Measurements from ENCODE around the gene CCDC85C. TPM values are rescaled to one million over a fixed set of nuclear protein-coding genes. Genes with fewer than 3 reads are reported as not detected.

The CCDC85C gene
- polyA plus RNA-seq, 1 experiment = 7.2 TPM

DNA sequence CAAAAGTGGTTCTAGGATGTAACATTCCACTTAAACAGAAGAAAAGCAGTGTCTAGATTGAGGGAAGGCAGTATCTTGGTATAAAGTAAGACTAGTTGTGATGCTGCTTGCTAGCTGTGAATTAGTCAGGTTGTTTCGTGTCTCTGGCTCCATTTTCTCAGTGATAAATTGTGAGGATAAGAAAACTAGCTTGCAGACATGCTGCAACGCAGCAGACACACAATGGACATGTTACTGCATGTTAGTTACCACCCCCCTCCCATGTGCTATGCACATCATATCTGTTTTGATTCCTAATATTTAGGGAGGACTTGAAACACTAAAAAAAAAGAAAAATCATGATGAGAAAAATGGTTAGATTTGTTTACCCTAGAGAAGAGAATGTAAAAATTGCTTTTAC lies 119.9 kb downstream of the CCDC85C start:
- no peaks in the 10 kb centered on the region; the same call in 1 of the 2 replicates for H3K9me3 ChIP-seq (ENCODE audit: control insufficient read depth, insufficient read depth, low read length)
- CTCF ChIA-PET = no interaction called here
- POLR2A ChIA-PET = no interaction called here
- no peaks in the 10 kb centered on the region for H3K27me3 ChIP-seq (ENCODE audit: control insufficient read depth, insufficient read depth, low read length)
- no peak for DNase-seq (ENCODE audit: low read depth, low spot score)
- TF ChIP-seq, protein P1, sequence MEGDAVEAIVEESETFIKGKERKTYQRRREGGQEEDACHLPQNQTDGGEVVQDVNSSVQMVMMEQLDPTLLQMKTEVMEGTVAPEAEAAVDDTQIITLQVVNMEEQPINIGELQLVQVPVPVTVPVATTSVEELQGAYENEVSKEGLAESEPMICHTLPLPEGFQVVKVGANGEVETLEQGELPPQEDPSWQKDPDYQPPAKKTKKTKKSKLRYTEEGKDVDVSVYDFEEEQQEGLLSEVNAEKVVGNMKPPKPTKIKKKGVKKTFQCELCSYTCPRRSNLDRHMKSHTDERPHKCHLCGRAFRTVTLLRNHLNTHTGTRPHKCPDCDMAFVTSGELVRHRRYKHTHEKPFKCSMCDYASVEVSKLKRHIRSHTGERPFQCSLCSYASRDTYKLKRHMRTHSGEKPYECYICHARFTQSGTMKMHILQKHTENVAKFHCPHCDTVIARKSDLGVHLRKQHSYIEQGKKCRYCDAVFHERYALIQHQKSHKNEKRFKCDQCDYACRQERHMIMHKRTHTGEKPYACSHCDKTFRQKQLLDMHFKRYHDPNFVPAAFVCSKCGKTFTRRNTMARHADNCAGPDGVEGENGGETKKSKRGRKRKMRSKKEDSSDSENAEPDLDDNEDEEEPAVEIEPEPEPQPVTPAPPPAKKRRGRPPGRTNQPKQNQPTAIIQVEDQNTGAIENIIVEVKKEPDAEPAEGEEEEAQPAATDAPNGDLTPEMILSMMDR (IDR thresholded peaks at IDR 0.05; ENCODE audit: low read depth, low read length) = no peak
- no peak overlapping the region for H3K4me3 ChIP-seq (ENCODE audit: low read depth, low read length)
- H3K27ac ChIP-seq (ENCODE audit: low read depth, low read length) = no peak overlapping the region

DNA sequence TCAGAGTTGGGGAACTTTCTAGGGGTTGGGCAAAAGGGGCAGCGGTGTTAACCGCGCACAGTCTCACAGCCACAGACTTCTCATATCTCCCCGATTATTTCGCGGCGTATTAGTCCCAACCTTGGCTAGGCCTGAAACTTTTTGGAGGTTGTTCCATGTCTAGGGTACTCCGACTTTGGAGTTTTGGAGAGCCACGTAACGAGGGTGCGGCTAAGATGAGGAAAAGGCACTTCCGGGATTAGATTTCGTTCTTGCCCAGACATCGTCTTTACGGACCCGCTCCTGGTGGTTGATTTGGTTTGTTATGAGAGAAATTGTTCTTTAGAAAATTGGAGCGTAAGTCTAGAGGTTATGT lies 122.3 kb downstream of the CCDC85C start:
- no peaks in the 10 kb centered on the region for H3K27me3 ChIP-seq (ENCODE audit: control insufficient read depth, insufficient read depth, low read length)
- no peak for DNase-seq (ENCODE audit: low read depth, low spot score)
- ChIA-PET CTCF (interaction anchor here (1.7 kb wide), 1 partner anchor 10 kb away, joined by 3 read pairs; no protein-coding TSS in a partner anchor), POLR2A (interaction anchor here (0.9 kb wide), 1 partner anchor 98 kb away, joined by 3 read pairs; no protein-coding TSS in a partner anchor)
- peak overlapping the region; percentile 96 for H3K4me3 ChIP-seq (ENCODE audit: low read depth, low read length)
- TF ChIP-seq, protein P1 (IDR thresholded peaks at IDR 0.05; ENCODE audit: low read depth, low read length) = 0 out of 2 replicates have a peak, but pooled peaks have one; percentile 7
- no peaks in the 10 kb centered on the region; the same call in 1 of the 2 replicates for H3K9me3 ChIP-seq (ENCODE audit: control insufficient read depth, insufficient read depth, low read length)
- peak overlapping the region; percentile 93 for H3K27ac ChIP-seq (ENCODE audit: low read depth, low read length)

DNA sequence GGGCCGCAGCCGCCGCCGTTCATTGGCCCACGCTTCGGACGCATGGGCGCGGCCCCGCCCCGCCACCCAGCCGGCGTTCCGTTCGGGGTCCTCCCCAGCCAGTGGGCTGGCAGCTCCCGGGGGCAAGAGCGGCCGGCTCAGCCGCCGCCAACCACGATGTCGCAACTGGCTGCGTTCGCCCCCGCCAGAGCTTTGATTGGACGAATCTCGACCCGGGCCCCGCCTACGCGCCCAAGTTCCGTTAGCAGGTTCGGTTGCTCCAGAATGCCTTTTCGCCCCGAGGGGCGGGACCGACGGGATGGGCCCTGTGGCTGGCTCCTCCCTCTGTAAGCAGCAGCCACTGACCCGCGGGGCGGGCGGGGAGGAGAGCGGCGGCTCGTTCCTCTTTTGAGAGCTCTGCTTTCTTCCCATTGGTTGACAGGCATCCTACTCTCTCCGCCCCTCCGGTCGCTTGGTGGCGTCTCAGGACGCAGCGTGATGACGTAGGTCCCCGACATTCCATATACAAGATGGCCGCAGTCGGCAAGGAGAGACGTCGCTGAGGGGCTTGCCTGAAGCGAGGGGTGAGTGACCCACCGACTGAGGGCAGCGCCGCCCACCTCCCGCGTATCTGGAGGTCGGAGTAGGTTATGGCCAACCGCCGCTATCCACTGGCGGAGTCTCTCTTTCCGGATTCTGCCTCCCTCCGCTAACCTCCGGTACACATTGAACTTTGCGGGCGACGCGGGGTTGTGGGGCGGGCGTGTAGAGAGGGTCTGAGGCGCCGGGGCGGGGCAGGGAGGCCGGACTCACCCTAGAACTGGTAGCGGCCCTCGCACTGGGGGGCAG lies 122.9 kb downstream of the CCDC85C start, which contains the start of gene CCNK:
Gene CCNK (plus strand): TSS at position 493 of the 828 bp plus-strand sequence. CDS start 11,269 bp downstream, outside the sequence.
- TF ChIP-seq, protein P1 (IDR thresholded peaks at IDR 0.05; ENCODE audit: low read depth, low read length) = no peak
- DNase-seq (ENCODE audit: low read depth, low spot score) = peak; percentile 99
- Histone ChIP-seq H3K27ac (ENCODE audit: low read depth, low read length) (peak within 1 kb of the TSS; percentile 93), H3K4me3 (ENCODE audit: low read depth, low read length) (peak within 1 kb of the TSS; percentile 96), H3K9me3 (ENCODE audit: control insufficient read depth, insufficient read depth, low read length) (no peaks in the 10 kb centered on the region; the same call in 1 of the 2 replicates), H3K27me3 (ENCODE audit: control insufficient read depth, insufficient read depth, low read length) (no peaks in the 10 kb centered on the region)
- CTCF ChIA-PET = interaction anchor here (1.0 to 1.7 kb wide), 2 partner anchors 10 to 88 kb away, joined by 3 to 6 read pairs; no protein-coding TSS in a partner anchor
- POLR2A ChIA-PET = interaction anchor here (0.7 to 1.1 kb wide), 9 partner anchors 9 to 203 kb away, joined by 3 to 5 read pairs (median 3); partner anchors contain the start of genes CCDC85C and CYP46A1

DNA sequence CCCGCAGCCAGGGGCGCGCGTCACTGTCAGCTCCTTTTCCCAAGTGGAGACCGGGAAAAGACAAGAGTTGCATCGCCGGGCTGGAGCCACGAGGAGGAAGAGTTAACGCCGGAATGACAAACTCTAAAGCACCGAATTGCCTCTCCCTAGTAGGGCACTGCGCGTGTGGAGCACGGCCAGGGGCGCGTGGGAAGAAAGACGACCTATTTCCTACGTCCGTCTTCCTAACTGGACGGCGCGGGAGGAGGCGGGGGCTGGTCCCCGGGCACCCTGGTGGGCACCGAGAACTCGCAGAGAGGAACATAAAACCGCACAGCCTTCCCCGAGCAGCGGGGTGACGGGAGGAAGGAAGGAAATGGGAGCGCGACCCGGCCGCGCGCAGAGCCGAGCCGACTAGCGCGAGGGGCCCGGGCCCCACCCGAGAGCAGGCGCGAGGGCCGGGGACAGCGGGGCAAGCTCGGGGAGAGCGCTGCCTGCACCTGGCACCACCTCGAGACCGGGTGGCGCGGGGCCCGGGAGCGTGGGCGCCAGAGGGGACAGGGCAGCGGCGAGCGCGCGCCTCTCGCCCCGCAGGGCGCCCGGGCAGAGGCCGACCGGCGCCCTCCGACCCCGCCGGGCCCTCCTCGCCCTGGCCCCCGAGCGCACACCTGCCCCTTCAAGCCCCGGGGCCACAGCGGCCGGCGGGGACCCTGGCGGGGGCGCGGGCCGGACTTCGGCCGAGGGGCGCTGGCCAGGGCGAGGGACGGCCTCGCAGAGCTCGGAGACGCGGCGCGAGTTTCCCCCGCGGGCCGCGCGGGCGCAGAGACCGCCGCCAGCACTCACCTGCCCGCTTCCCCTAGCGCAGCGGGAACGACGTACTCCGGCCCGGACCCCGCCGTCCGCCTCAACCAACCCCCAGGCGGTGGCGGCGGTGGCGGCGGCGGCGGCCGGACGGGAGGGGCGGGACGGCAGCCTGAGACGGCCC lies 123.8 kb downstream of the CCDC85C start, which contains the start of gene SETD3:
Gene SETD3 (minus strand): TSS at position 954 of the 964 bp plus-strand sequence. CDS start 15,054 bp downstream, outside the sequence.
- Histone ChIP-seq H3K27ac (ENCODE audit: low read depth, low read length) (peak within 1 kb of the TSS; percentile 93), H3K4me3 (ENCODE audit: low read depth, low read length) (peak within 1 kb of the TSS; percentile 96), H3K27me3 (ENCODE audit: control insufficient read depth, insufficient read depth, low read length) (no peaks in the 10 kb centered on the region), H3K9me3 (ENCODE audit: control insufficient read depth, insufficient read depth, low read length) (no peaks in the 10 kb centered on the region; the same call in 1 of the 2 replicates)
- ChIA-PET CTCF (interaction anchor here (1.0 to 1.7 kb wide), 2 partner anchors 87 to 91 kb away, joined by 4 to 6 read pairs; no protein-coding TSS in a partner anchor), POLR2A (interaction anchor here (0.7 to 1.1 kb wide), 8 partner anchors 10 to 204 kb away, joined by 3 to 5 read pairs (median 4); partner anchors contain the start of genes CCDC85C and CYP46A1)
- DNase-seq (ENCODE audit: low read depth, low spot score) = peak; percentile 16
- TF ChIP-seq, protein P1 (IDR thresholded peaks at IDR 0.05; ENCODE audit: low read depth, low read length) = peak; percentile 27; the same call in 1 of the 2 replicates

All from AG04450 (cell line).